ENCODE data around the gene SYT8.
"Not testable (repeated sequence)": the region's sequence is repeated elsewhere in the genome, so short reads cannot be mapped to it uniquely, and the experiment has no call there.

SYT8 gene, protein sequence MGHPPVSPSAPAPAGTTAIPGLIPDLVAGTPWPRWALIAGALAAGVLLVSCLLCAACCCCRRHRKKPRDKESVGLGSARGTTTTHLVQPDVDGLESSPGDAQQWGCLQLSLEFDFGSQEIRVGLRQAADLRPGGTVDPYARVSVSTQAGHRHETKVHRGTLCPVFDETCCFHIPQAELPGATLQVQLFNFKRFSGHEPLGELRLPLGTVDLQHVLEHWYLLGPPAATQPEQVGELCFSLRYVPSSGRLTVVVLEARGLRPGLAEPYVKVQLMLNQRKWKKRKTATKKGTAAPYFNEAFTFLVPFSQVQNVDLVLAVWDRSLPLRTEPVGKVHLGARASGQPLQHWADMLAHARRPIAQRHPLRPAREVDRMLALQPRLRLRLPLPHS

DNA sequence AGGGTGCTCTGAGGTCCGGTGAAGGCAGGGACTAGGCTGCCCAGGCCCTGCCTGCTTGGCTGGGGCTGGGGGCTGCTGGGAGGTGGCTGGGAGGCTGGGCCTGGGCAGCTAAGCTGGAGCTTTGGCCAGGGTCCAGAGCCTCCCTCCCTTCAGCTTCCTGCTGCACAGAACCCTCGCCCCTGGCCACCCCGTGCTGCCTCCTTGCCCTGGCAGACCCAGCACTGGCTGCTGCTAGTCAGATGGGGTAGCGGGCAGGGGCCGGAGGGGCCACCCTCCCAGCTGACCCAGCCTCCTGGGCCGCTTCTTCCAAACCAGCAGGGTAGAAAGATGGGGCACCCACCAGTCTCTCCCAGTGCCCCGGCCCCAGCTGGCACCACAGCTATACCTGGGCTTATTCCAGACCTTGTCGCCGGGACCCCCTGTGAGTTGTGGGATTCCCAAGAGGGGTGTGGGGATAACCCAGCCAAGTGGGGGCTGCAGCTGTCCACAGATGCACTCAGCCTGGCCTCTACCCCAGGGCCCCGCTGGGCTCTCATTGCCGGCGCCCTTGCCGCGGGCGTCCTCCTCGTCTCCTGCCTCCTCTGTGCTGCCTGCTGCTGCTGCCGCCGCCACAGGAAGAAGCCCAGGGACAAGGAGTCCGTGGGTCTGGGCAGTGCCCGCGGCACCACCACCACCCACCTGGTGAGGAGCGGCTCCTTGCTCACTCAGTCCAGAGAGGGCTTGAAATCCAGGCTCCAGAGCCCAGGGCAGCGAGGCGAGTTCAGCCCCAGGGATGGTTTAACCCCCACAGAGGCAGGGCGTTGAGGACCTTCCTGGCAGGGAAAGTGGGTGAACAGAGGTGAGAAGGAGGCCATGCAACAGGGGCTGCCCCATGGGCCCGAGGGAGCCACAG, at the start of gene SYT8:
SYT8 (plus strand) TSS at position 212 of the 892 bp plus-strand sequence; CDS start at position 328, 116 bp downstream.
- DNase-seq = no peak

- no peak for DNase-seq
Measured at GRCh38 chr11:1785749-1786413, 48.9 kb upstream of the SYT8 start.

- no peak for DNase-seq
Measured at GRCh38 chr11:1786466-1786865, 48.3 kb upstream of the SYT8 start.

- DNase-seq = no peak
Measured at GRCh38 chr11:1791912-1792311, 42.9 kb upstream of the SYT8 start.

- DNase-seq = no peak
Measured at GRCh38 chr11:1792461-1792860, 42.3 kb upstream of the SYT8 start.

DNA sequence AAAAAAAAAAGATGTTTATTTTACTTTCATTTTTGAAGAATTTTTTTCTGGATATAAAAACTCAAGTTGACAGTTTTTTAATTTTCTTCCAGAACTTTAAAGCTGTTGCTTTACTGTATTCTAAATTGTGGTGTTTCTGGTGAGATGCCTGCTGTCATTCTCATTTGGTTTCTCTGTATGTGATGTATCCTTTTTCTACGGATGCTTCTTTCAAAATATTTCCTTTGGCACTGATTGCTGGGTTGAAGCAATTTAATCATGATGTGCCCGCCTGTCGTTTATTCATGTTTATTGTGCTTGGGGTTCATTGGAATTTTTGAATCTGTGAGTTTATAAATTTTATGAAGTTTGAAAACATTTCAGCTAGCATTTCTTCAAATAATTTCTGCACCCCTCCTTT, 41.7 kb upstream of the SYT8 start:
- no peak for DNase-seq

DNA sequence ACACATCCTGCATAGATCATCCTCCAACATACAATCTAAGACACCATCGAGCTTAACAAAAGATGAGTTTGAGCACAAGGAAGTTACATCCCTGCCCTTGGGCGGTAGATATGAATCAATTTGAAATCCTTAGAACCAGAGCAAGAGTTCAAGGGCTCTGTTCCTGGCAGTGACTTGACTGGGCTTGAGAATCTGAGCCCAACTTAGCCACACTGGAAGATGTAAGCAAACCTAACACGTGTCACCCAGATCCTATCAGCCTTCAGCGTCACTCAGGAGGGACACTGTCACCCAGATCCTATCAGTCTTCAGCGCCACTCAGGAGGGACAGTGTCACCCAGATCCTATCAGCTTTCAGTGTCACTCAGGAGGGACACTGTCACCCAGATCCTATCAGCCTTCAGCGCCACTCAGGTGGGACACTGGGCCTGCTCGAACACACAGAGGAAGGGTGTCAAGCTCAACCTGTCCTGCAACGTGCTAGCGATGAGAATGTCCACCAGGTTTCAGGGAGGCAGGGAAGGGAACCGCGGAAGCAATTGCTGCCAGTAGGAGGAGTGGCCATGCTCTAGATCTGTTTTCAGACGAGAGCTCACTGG, 38.3 kb upstream of the SYT8 start:
- DNase-seq = no peak

DNA sequence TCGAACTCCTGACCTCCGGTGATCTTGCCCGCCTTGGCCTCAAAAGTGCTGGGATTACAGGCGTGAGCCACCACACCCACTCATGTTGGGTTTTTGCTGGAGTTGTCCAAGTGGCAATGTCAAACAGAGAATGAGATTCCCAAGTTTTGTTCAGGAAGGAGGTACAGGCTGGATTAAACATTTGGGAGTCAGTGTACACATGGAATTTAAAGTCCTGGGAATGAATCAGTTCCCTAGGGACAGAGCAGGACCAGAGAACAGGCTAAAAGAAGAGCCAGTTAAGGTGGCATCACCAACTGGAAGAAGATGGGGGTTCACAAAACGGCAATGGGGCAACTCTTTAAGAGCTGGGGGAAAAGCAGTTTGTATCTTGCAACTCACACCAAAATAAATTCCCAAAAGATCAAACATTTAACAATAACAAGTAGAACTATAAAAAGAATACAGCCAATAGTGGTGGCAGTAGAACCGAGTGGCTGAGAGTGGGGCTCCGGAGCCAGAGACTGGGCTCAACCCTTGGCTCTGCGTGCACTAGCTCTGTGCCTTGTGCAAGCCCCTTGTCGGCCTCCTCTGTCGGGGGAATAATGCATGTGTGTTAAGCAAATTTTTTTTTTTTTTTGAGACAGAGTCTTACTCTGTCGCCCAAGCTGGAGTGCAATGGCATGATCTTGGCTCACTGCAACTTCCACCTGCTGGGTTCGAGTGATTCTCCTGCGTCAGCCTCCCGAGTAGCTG, 37.2 kb upstream of the SYT8 start:
- no peak for DNase-seq

- no peak for DNase-seq
Measured at GRCh38 chr11:1803246-1803645, 31.5 kb upstream of the SYT8 start.

GRCh38 chr11:1803835-1804519, 30.8 kb upstream of the SYT8 start:
- not testable (repeated sequence) for DNase-seq

DNA sequence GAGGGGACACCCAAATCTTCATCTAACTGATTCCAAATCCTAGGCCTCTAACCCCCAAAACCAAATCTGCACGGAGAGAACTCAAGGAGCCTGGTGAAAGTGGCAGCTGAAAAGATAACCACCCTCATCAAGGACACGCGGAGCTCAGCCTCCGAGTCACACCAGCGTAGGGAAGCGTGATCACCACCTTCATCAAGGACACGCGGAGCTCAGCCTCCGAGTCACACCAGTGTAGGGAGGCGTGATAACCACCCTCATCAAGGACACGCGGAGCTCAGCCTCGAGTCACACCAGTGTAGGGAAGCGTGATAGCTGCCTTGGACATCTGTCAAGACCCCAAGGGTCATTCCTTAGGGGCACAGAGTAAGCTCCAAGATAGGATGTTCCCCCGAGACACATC, 29.3 kb upstream of the SYT8 start:
- no peak for DNase-seq

DNA sequence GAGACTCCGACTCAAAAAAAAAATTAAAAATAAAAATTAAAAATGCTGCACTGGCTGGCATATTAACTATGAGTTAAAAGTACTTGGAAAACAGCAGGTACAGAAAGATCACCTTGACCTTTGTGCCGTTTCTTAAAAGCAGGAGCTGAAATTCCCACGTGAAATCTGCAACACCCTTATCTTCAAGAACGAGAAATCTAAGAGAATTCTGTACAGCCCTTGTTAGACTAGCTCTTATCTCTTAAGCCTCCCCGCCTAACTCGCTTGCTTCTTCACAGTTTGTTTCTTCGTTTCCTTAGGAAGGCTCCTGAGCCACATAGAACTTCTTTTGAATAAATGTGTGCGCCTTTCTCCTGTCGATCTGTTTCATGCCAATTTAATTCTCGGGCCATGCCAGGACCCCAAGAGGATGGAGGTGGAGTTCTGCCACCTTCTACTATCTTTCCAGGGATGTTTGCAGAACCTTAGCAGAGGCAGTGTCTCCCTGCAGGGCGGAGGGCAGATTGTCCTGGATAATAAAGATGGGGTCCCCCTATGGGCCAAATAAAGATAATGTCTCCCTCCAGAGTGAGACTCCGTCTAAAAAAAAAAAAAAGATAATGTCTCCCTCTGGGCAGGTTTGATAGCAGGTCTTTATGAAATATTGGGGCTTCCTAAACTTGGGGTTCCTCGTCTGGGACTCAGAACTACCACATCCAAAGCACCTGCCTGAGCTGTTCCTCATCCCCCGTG, 27.4 kb upstream of the SYT8 start:
- DNase-seq = no peak

DNA sequence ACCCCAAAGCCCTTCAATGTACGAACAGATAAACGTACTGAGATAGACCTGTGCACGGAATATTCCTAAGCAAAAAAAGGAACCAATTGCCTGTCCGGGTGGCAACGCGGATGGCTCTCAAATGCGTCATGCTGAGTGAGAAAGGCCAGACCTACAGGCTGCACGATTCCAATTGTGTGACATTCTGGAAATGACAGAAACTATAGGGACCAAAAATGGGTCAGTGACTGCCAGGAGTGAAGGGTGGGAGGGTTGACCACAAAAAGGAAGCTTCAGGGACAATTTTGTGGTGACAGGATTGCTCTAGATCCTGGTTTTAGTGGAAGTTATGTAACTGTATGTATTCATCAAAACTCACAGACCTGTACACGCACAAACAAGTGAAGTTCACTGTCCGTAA, 24.0 kb upstream of the SYT8 start:
- no peak for DNase-seq

GRCh38 chr11:1812274-1812673, 22.5 kb upstream of the SYT8 start:
- DNase-seq = no peak

- DNase-seq = no peak
Measured at GRCh38 chr11:1812801-1813200, 22.0 kb upstream of the SYT8 start.

- DNase-seq = not testable (repeated sequence)
Measured at GRCh38 chr11:1813356-1813755, 21.4 kb upstream of the SYT8 start.

DNA sequence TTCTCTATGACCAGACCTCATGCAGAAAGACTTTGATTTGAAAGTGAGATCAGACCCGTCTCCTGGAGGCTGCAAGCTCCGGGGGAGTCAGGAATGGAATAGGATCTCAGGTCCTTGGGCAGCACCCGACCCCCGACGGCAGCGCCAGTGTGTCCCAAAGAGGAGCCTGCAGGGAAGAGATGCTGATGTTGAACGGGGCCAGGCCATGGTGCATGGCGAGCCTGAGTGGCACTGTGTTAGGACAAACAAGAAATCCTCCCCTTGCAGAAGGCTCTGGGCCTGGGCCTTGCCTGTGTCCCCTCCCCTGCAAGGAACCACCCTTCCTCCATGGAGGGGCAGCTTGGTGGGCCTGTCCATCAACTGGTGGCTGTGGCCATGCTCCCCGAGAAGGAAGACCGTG, 20.1 kb upstream of the SYT8 start:
- DNase-seq = no peak

DNA sequence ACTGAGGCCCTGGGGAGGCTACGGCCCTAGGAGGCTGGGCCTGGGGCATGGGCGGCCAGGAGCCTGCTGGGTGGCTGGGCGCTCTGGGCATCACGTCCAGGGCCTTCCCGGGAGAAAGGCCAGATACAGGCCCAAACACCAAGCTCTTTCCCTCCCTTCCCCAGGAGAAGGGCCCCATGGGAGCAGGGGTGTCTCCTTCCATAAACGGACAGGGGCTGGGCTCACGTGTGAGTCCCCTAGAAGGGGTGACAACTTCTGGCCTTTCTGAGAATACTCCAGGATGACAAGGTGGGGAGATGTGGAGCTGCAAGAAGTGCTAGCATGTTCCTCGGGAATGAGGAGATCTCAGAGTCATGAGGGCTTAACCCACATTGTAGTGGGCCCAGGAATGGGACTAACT, 19.5 kb upstream of the SYT8 start:
- DNase-seq = no peak

GRCh38 chr11:1815751-1816150, 19.0 kb upstream of the SYT8 start:
- DNase-seq = no peak

DNA sequence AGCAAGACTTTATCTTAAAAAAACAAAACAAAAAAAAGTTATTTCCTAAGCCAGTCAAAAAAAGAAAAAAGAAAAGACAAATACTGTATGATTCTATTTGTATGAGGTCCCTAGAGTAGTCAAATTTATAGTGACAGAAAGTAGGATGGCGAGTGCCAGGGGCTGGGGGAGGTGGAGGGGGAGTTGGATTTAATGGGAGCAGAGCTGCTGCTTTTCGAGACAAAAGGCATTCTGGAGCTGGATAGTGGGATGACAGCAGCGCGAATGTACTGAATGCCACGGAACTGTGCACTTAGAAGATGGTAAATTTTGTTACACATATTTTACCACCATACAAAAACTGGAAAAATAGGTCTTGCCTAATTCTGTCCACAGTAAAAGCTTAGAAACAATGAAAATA, 17.8 kb upstream of the SYT8 start:
- no peak for DNase-seq

DNA sequence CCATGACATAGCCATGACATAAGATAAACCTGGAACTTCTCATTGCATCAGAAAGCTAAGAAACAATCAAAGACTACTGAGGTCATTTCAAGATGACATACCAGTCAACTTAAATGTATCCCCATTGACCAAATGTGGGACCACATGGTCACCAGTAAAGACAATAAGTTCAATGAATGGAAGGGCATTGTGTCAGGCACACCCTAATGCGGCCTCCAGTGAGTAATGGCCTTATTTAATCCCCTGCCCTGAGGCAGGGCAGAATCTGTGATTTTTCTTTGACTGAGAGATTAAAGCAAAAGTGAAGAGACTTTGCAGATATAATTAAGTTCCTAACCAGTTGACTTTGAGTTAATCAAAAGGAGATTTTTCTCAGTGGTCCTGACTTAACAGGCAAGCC, 17.3 kb upstream of the SYT8 start:
- DNase-seq = no peak

Data from CD4-positive, alpha-beta T cell treated with Interleukin-10 for 1 hour (primary cell).